Type B pancreatic cell (in vitro differentiated cells): ENCODE measurements around the gene DUSP18. TPM values are rescaled to one million over a fixed set of nuclear protein-coding genes. Genes with fewer than 3 reads are reported as not detected.

Source experiments
- DNase-seq: peaks from one replicate; pipeline ENCODE4 v3.0.0; 2021; ENCODE audit warnings: mixed read lengths; ENCODE audit not compliant: unreplicated experiment; ENCODE audit errors: extremely low spot score
- H3K27ac Mint-ChIP-seq: 2 replicates; pipeline ENCODE4 v1.8.0; 2021; ENCODE audit warnings: mild to moderate bottlenecking, mixed read lengths
- H3K27me3 Mint-ChIP-seq: 2 replicates; pipeline ENCODE4 v1.8.0; 2021; ENCODE audit warnings: mixed read lengths
- H3K36me3 Mint-ChIP-seq: 2 replicates; pipeline ENCODE4 v1.8.0; 2021; ENCODE audit warnings: mixed read lengths
- H3K4me1 Mint-ChIP-seq: one replicate; pipeline ENCODE4 v1.8.0; 2021; ENCODE audit warnings: mixed read lengths; ENCODE audit not compliant: unreplicated experiment
- H3K4me3 Mint-ChIP-seq: 2 replicates; pipeline ENCODE4 v1.8.0; 2021; ENCODE audit warnings: mild to moderate bottlenecking, mixed read lengths
- H3K9me3 Mint-ChIP-seq: 2 replicates; pipeline ENCODE4 v1.8.0; 2021; ENCODE audit warnings: mixed read lengths
- CTCF ChIP-seq: fragments of 200-600 bp; sonication (generic); conservative IDR thresholded peaks from 2 replicates; pipeline ENCODE4 v1.5.0; 2021; ENCODE audit warnings: antibody characterized with exemption, mild to moderate bottlenecking
- total RNA-seq: library from RNA; stranded (reverse); gene quantifications from 2 replicates; pipeline ENCODE4 v1.2.1, GENCODE V29; 2021; ENCODE audit warnings: low replicate concordance

DUSP18 gene
- total RNA-seq, 1 donor from 2014 or later: 12.4 TPM

GRCh38 chr22:30646518-30647160 is 21.0 kb downstream of the DUSP18 start:
- Mint-ChIP-seq H3K27ac (no peak overlapping the region), H3K9me3 (peaks cover 2% of the 10 kb centered on the region), H3K4me3 (no peak overlapping the region), H3K27me3 (no peaks in the 10 kb centered on the region), H3K36me3 (no peaks in the 10 kb centered on the region), H3K4me1 (peaks cover 2% of the 10 kb centered on the region)
- TF ChIP-seq CTCF: no peak
- no peak for DNase-seq

- no peak for TF ChIP-seq CTCF
- DNase-seq: no peak
- H3K4me1 Mint-ChIP-seq: no peaks in the 10 kb centered on the region
- no peaks in the 10 kb centered on the region for H3K9me3 Mint-ChIP-seq
- H3K4me3 Mint-ChIP-seq: no peak overlapping the region
- H3K27ac Mint-ChIP-seq: peak overlapping the region; percentile 59
- no peaks in the 10 kb centered on the region for H3K36me3 Mint-ChIP-seq
- no peaks in the 10 kb centered on the region for H3K27me3 Mint-ChIP-seq
These were observed 24.4 kb downstream of the DUSP18 start for GRCh38 chr22:30643055-30643875.

- no peak for TF ChIP-seq CTCF
- Mint-ChIP-seq H3K4me3 (no peak overlapping the region), H3K27ac (no peak overlapping the region), H3K27me3 (no peaks in the 10 kb centered on the region), H3K9me3 (no peaks in the 10 kb centered on the region), H3K4me1 (peaks cover 7% of the 10 kb centered on the region), H3K36me3 (no peaks in the 10 kb centered on the region)
- no peak for DNase-seq
These were observed 26.7 kb downstream of the DUSP18 start for GRCh38 chr22:30640839-30641430.

- H3K4me1 Mint-ChIP-seq: peaks cover 8% of the 10 kb centered on the region
- no peaks in the 10 kb centered on the region for H3K36me3 Mint-ChIP-seq
- H3K4me3 Mint-ChIP-seq: no peak overlapping the region
- no peak for DNase-seq
- no peaks in the 10 kb centered on the region for H3K27me3 Mint-ChIP-seq
- H3K9me3 Mint-ChIP-seq: no peaks in the 10 kb centered on the region
- no peak overlapping the region for H3K27ac Mint-ChIP-seq
- TF ChIP-seq CTCF: no peak
These were observed 27.3 kb downstream of the DUSP18 start for GRCh38 chr22:30640361-30640760.

GRCh38 chr22:30637701-30638114 is 30.0 kb downstream of the DUSP18 start:
- no peak for DNase-seq
- H3K27ac Mint-ChIP-seq: no peak overlapping the region
- peaks cover 13% of the 10 kb centered on the region for H3K4me1 Mint-ChIP-seq
- H3K9me3 Mint-ChIP-seq: no peaks in the 10 kb centered on the region
- H3K36me3 Mint-ChIP-seq: no peaks in the 10 kb centered on the region
- no peaks in the 10 kb centered on the region for H3K27me3 Mint-ChIP-seq
- peak overlapping the region; percentile 59 for H3K4me3 Mint-ChIP-seq
- TF ChIP-seq CTCF: no peak
